H4 (cell line): ENCODE results near the gene RPL18A. TPM values are rescaled to one million over a fixed set of nuclear protein-coding genes. Genes with fewer than 3 reads are reported as not detected.

ENCODE experiments used
- DNase-seq: peaks from one replicate; pipeline ENCODE4 v3.0.0-alpha.2; 2015; ENCODE audit warnings: low spot score
- total RNA-seq: library from RNA; depleted of rRNA; stranded (reverse); fragments of >200 nt; shearing (Covaris generic); gene quantifications from 2 replicates; pipeline ENCODE4 v1.2.3, GENCODE V29; 2014; rRNA removed

The RPL18A gene
- total RNA-seq, 1 experiment from 2014 or later: 1,297 TPM

DNA sequence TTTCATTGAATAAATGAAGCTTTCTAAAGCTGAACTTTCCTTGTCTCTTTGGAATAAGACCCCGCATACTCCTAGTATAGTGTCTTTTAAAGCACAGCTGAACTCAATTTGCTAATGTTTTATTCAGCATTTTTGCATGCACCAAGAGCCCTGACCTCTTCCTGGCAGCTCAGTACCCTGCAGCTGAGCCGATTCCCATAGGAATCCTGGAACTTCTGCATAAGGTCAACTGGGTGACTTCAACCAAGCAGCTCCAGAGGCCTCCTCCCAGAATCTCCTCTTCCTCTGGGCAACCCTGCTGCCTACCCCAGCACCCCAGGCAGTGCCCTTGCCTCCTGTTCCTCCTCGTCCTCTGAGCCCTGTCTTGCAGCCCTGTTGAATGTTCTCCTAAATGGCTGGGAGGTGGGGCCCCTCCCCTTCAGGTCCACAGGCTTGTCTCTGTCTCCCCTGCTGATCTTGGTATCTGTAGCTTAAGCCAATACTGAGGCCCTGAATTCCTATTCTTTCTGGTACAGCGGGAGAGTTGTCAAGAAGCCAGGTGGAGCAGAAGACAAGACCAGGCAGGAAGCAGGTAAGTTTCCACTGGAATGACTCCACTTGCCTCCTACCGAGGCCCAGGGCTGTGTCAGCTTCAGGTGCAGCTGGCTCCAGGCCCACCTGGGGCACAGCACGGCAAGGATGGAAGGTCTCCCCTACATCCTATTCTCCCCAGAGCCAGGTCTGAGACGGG is 49.5 kb downstream of the RPL18A start:
- no peak for DNase-seq

DNA sequence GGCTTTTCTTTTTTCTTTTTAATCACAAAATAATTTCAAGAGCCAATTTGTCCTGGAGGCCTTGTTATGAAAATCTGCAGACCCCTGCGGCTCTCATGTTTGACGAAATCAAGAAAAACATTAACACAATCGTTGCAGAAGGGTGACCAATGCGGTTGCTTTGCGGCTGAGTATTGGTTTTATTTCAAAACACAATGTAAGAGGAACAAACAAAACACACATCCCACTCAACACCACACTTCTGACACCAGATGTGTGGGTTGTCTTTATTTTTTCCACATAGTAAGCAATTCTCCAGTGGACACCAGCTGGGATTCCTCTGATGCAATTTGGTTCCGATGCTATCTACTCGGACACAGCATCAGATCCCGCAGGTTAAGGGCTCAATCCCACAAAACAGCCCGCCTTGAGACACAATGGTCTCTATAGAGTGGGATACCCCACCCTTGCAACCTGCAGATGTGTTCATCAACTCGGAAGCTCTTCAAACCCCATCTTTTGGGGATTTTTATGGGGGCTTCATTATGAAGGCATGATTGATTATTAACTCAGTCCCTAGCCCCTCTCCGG is 51.2 kb downstream of the RPL18A start:
- no peak for DNase-seq

Other genes starting within 250 kb of the RPL18A start
- 0.04 TPM in 1 of 2 replicates, not detected in the other for gene UNC13A, start 171.6 kb upstream of the RPL18A start, total RNA-seq
- gene MAP1S, start 140.4 kb upstream of the RPL18A start, total RNA-seq: 6.7 and 14.6 TPM in 2 replicates
- 0.58 TPM in 1 of 2 replicates, not detected in the other for gene FCHO1, start 108.4 kb upstream of the RPL18A start, total RNA-seq
- not detected in 2 replicates for gene B3GNT3, start 64.8 kb upstream of the RPL18A start, total RNA-seq
- not detected in 2 replicates for gene INSL3, start 38.4 kb upstream of the RPL18A start, total RNA-seq
- 0.37 and 0.90 TPM in 2 replicates for gene JAK3, start 11.9 kb upstream of the RPL18A start, total RNA-seq
- not detected in 2 replicates for gene SLC5A5, start 12.0 kb downstream of the RPL18A start, total RNA-seq
- 30.4 and 36.6 TPM in 2 replicates for gene CCDC124, start 73.1 kb downstream of the RPL18A start, total RNA-seq
- 0.49 and 1.7 TPM in 2 replicates for gene KCNN1, start 107.2 kb downstream of the RPL18A start, total RNA-seq
- gene ARRDC2, start 148.3 kb downstream of the RPL18A start, total RNA-seq: 8.7 and 9.3 TPM in 2 replicates
- gene IL12RB1, start 227.0 kb downstream of the RPL18A start, total RNA-seq: 2.4 TPM in 2 replicates
- gene MAST3, start 237.9 kb downstream of the RPL18A start, total RNA-seq: 2.4 and 3.1 TPM in 2 replicates